ENCODE data around the gene DNAH1.

The DNAH1 gene

DNA sequence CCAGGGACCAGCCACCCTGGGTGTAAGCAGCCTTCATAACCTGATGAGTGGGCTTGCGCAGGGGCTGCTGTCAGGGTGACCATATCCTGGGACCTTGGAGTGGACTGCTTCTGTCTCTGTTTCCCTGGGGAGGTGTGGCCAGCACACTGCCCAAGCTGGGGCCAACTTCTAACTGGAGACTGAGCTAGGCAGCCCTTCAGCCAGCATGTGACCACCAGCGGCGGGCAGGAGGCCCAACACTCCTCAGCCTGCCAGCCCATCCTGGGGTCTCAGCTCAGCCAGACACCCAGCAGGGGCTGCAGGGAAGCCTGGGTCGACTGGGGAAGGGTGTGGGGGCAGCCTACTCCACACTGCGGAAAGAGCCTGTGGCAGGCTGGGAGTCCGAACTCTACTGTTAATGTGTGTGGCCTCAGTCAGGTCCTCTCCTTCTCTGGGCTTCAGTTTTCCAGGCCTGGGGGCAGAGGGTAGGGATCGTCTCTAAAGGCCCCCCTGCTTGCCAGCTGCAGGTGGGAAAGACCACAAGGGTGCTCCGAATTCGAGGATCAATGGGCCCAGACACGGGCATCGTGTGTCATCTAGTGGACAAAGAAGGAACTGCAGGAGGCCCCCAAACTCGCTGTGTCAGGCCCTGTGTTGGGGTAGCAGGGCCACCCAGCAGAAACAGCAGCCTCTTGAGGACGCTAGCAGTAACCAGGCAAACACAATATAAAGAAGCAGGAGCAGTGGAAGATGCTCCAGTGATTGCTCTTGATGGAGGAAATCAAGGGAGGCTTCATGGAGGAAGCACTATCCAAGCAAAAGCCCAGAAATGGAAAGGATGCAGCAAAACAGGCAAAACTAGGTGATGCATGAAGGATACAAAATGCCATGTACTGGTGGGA is 130.8 kb downstream of the DNAH1 start:
- peak; percentile 66 for DNase-seq (ENCODE audit: low spot score)

DNA sequence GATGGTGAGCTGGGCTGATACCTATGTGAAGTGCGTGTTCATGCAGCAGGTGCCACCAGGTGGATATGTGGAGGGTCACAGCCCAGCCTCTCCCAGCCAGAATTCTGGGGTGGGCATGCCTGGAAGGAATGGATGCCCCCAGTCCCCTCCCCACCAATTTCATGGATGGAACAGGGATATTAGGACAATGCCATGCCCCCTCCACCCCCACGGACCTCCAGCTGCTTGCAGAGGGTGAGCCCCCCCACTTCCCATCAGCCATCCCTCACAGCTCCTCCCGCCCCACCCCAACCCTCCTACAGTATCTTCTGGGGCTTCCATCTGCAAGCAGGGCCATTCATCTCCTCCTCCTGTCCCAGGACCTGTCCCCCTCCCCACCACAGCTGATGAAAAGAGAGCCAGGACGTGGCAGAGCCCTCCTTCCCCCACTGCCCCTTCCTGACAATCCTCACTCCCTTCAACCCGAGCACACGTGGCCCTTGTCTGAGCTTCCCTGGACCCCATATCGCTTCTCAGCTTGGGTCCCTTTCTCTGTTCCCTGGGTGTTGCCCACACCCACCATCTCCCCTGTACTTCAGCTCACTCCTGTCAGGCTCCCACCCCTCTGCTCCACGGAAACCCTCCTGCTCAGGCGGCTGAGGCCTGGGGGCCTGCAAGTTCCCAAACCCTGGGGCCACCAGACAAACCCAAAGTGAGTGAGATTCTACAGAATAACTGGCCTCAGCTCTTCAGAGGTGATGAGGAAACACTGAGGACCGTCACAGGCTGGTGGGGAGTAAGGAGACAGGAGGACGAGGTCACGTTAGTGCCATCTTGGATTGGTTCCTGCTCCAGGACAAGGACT is 131.6 kb downstream of the DNAH1 start:
- no peak for DNase-seq (ENCODE audit: low spot score)
